Measurements from ENCODE around the gene DLG4.

- TF ChIP-seq, protein P1, sequence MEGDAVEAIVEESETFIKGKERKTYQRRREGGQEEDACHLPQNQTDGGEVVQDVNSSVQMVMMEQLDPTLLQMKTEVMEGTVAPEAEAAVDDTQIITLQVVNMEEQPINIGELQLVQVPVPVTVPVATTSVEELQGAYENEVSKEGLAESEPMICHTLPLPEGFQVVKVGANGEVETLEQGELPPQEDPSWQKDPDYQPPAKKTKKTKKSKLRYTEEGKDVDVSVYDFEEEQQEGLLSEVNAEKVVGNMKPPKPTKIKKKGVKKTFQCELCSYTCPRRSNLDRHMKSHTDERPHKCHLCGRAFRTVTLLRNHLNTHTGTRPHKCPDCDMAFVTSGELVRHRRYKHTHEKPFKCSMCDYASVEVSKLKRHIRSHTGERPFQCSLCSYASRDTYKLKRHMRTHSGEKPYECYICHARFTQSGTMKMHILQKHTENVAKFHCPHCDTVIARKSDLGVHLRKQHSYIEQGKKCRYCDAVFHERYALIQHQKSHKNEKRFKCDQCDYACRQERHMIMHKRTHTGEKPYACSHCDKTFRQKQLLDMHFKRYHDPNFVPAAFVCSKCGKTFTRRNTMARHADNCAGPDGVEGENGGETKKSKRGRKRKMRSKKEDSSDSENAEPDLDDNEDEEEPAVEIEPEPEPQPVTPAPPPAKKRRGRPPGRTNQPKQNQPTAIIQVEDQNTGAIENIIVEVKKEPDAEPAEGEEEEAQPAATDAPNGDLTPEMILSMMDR (IDR thresholded peaks at IDR 0.05) = no peak
- no peak for TF ChIP-seq EZH2 (IDR thresholded peaks at IDR 0.05; ENCODE audit: borderline replicate concordance, insufficient read depth, low read depth, low read length, poor library complexity, severe bottlenecking)
Observed at GRCh38 chr17:7228920-7229319, 9.3 kb upstream of the DLG4 start.

All from B cell (primary cell).